Karpas-422 (cell line): ENCODE measurements around the gene PCBP1. TPM values are rescaled to one million over a fixed set of nuclear protein-coding genes. Genes with fewer than 3 reads are reported as not detected.

Experiments used
- DNase-seq: peaks from one replicate; pipeline ENCODE4 v3.0.0-alpha.2; 2015
- H2AFZ ChIP-seq: fragments of 200-600 bp; sonication (generic); 2 replicates; pipeline ENCODE4 v1.6.1; 2014; ENCODE audit warnings: antibody characterized with exemption, low read length, mixed read lengths
- H3K27ac ChIP-seq: fragments of 200-600 bp; sonication (generic); 2 replicates; pipeline ENCODE4 v1.5.1; 2014; ENCODE audit warnings: mild to moderate bottlenecking, low read length, moderate library complexity
- H3K27me3 ChIP-seq: fragments of 200-600 bp; sonication (generic); 2 replicates; pipeline ENCODE4 v1.6.1; 2014; ENCODE audit warnings: low read length, mixed read lengths
- H3K36me3 ChIP-seq: fragments of 200-600 bp; sonication (generic); 2 replicates; pipeline ENCODE4 v1.6.1; 2014; ENCODE audit warnings: low read length, mixed read lengths; ENCODE audit not compliant: insufficient read depth
- H3K4me1 ChIP-seq: fragments of 200-600 bp; sonication (generic); 2 replicates; pipeline ENCODE4 v1.6.1; 2014; ENCODE audit warnings: mild to moderate bottlenecking, low read length, mixed read lengths
- H3K4me2 ChIP-seq: fragments of 200-600 bp; sonication (generic); 2 replicates; pipeline ENCODE4 v1.6.1; 2014; ENCODE audit warnings: low read length, low read depth, mild to moderate bottlenecking; ENCODE audit not compliant: poor library complexity, severe bottlenecking
- H3K4me3 ChIP-seq: fragments of 200-600 bp; sonication (generic); 2 replicates; pipeline ENCODE4 v1.5.1; 2014; ENCODE audit warnings: mild to moderate bottlenecking, antibody characterized with exemption, low read length, mixed read lengths
- H3K79me2 ChIP-seq: fragments of 200-600 bp; sonication (generic); 2 replicates; pipeline ENCODE4 v1.6.1; 2014; ENCODE audit warnings: mild to moderate bottlenecking, low read length, mixed read lengths
- H3K9ac ChIP-seq: fragments of 200-600 bp; sonication (generic); 2 replicates; pipeline ENCODE4 v1.6.0; 2014; ENCODE audit warnings: low read length
- H3K9me2 ChIP-seq: fragments of 200-600 bp; sonication (generic), shearing (Covaris generic); replicated peaks from 2 replicates; pipeline ENCODE4 v1.6.0; 2014; ENCODE audit warnings: mild to moderate bottlenecking, low read length, moderate library complexity; ENCODE audit not compliant: insufficient read depth
- H3K9me3 ChIP-seq: fragments of 300-700, 200-600 bp; sonication (generic); 2 replicates; pipeline ENCODE4 v1.6.1; 2014; ENCODE audit warnings: low read length, mixed read lengths
- H4K20me1 ChIP-seq: fragments of 200-600 bp; sonication (generic); 2 replicates; pipeline ENCODE4 v1.6.1; 2014; ENCODE audit warnings: mild to moderate bottlenecking, antibody characterized with exemption, low read length, low read depth; ENCODE audit not compliant: insufficient read depth
- total RNA-seq: library from RNA; depleted of rRNA; stranded (reverse); fragments of >200 nt; shearing (Covaris generic); gene quantifications from 2 replicates; pipeline ENCODE4 v1.2.3, GENCODE V29; 2014; ENCODE audit warnings: low replicate concordance; rRNA removed

PCBP1 gene
- 91.7 and 128 TPM in 2 replicates for total RNA-seq

- Histone ChIP-seq H3K27ac (peak within 1 kb of the TSS; percentile 98), H3K9me2 (no peaks in the 10 kb centered on the region), H3K36me3 (peaks cover 24% of the 10 kb centered on the region), H3K9ac (peak within 1 kb of the TSS; percentile 96), H4K20me1 (no peaks in the 10 kb centered on the region; the same call in 1 of the 2 replicates), H3K4me1 (peaks cover 69% of the 10 kb centered on the region), H3K4me2 (peak within 1 kb of the TSS; percentile 84), H3K79me2 (peaks cover 34% of the 10 kb centered on the region), H3K4me3 (peak within 1 kb of the TSS; percentile 88), H2AFZ (no peak within 1 kb of the TSS), H3K27me3 (no peaks in the 10 kb centered on the region), H3K9me3 (no peaks in the 10 kb centered on the region)
- DNase-seq, result peak; percentile 99
Observed at GRCh38 chr2:70086838-70087701, at the start of gene PCBP1. Gene PCBP1, plus strand, starts transcription at chr2:70087477. Its CDS starts 267 bp downstream, at chr2:70087744.

DNA sequence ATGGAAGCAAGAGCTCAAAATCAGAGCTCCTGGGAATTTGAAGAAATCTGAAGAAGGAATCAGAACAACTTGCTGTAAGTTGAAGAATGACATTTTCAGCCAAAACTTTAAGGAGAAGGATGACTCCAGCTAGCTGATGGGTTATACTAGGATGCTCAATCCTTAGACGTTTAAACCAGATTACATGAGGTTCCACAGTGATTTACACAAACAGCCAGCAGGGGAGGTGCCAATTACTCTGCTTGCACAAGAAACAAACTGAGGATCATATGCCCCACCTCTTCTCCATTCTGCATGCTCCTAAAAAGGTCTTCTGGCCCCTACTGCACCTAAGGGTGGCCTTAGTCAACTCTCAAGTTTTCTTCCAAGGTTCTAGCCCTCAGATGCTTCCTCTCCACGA lies 47.9 kb upstream of the PCBP1 start:
- H3K9me3 ChIP-seq, result no peaks in the 10 kb centered on the region
- no peaks in the 10 kb centered on the region for H3K79me2 ChIP-seq
- H3K27ac ChIP-seq, result no peak overlapping the region
- H3K9ac ChIP-seq, result no peak overlapping the region
- H3K4me3 ChIP-seq, result no peak overlapping the region
- DNase-seq, result no peak
- H3K4me1 ChIP-seq, result no peaks in the 10 kb centered on the region
- H2AFZ ChIP-seq, result no peak overlapping the region
- H4K20me1 ChIP-seq, result no peaks in the 10 kb centered on the region
- no peaks in the 10 kb centered on the region for H3K27me3 ChIP-seq
- no peaks in the 10 kb centered on the region for H3K36me3 ChIP-seq
- no peak overlapping the region for H3K4me2 ChIP-seq
- H3K9me2 ChIP-seq, result no peaks in the 10 kb centered on the region

- Histone ChIP-seq H3K27ac (no peak overlapping the region), H2AFZ (no peak overlapping the region), H3K9me2 (no peaks in the 10 kb centered on the region), H3K4me3 (no peak overlapping the region), H3K4me1 (no peaks in the 10 kb centered on the region), H3K79me2 (no peaks in the 10 kb centered on the region), H3K36me3 (peaks cover 4% of the 10 kb centered on the region; the same call in 1 of the 2 replicates), H3K27me3 (no peaks in the 10 kb centered on the region), H4K20me1 (no peaks in the 10 kb centered on the region), H3K9me3 (no peaks in the 10 kb centered on the region), H3K9ac (no peak overlapping the region), H3K4me2 (no peak overlapping the region)
- no peak for DNase-seq
Observed at GRCh38 chr2:70041663-70042062, 45.6 kb upstream of the PCBP1 start.

DNA sequence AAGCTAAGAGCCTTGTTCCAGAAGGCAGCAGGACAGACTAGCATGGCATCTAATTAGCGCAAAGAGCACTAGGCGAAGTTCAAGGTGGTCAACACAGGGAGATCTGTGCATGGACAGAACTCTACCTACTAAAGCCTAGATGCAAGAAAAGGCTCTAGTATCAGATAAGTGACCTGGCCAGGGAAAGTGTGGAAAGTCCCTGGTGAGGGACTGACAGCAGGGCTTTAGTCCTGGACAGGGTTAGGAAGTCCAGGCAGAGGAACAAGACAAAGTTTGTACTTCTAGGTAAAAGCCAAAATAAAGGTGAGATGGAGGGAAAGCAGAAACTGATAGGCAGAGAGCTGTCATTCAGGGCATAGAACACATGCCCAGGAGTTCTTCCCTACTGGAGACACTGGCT lies 45.0 kb upstream of the PCBP1 start:
- no peak overlapping the region for H2AFZ ChIP-seq
- peaks cover 4% of the 10 kb centered on the region; the same call in 1 of the 2 replicates for H3K36me3 ChIP-seq
- no peaks in the 10 kb centered on the region for H3K9me3 ChIP-seq
- no peaks in the 10 kb centered on the region for H3K9me2 ChIP-seq
- H3K4me2 ChIP-seq, result no peak overlapping the region
- H3K27me3 ChIP-seq, result no peaks in the 10 kb centered on the region
- H4K20me1 ChIP-seq, result no peaks in the 10 kb centered on the region
- DNase-seq, result no peak
- H3K79me2 ChIP-seq, result no peaks in the 10 kb centered on the region
- no peak overlapping the region for H3K27ac ChIP-seq
- no peak overlapping the region for H3K9ac ChIP-seq
- no peaks in the 10 kb centered on the region for H3K4me1 ChIP-seq
- no peak overlapping the region for H3K4me3 ChIP-seq

DNA sequence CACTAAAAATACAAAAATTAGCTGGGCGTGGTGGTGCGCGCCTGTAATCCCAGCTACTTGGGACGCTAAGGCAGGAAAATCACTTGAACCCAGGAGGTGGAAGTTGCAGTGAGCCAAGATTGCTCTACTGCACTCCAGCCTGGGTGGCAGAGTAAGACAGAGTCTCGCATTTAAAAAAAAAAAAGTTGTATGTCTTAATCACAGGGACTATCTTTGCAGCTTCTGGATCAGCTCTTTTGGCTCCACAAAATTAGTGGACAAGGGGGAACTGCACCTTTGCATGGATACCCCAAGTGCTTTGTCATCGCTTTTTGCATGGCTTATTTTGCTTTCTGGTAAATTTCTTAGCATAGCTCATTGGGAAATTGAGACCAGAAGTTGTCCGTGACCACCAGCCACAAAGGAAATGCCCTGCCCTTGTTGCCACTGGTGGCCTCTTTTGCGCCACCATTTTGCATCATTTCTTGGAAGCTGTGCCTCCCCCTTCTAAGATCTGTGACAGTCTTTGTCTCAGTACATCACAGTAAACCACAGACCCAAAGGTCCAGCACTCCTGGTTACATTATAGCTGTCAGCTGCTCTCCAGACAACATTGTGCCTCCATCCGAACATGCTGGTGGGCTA lies 43.9 kb upstream of the PCBP1 start:
- H3K4me3 ChIP-seq, result no peak overlapping the region
- H3K9ac ChIP-seq, result no peak overlapping the region
- H3K4me1 ChIP-seq, result no peaks in the 10 kb centered on the region
- no peaks in the 10 kb centered on the region for H4K20me1 ChIP-seq
- no peaks in the 10 kb centered on the region for H3K27me3 ChIP-seq
- H3K27ac ChIP-seq, result no peak overlapping the region
- peaks cover 5% of the 10 kb centered on the region; the same call in 1 of the 2 replicates for H3K36me3 ChIP-seq
- H3K9me2 ChIP-seq, result no peaks in the 10 kb centered on the region
- DNase-seq, result no peak
- H2AFZ ChIP-seq, result no peak overlapping the region
- no peak overlapping the region for H3K4me2 ChIP-seq
- H3K79me2 ChIP-seq, result no peaks in the 10 kb centered on the region
- H3K9me3 ChIP-seq, result no peaks in the 10 kb centered on the region

DNA sequence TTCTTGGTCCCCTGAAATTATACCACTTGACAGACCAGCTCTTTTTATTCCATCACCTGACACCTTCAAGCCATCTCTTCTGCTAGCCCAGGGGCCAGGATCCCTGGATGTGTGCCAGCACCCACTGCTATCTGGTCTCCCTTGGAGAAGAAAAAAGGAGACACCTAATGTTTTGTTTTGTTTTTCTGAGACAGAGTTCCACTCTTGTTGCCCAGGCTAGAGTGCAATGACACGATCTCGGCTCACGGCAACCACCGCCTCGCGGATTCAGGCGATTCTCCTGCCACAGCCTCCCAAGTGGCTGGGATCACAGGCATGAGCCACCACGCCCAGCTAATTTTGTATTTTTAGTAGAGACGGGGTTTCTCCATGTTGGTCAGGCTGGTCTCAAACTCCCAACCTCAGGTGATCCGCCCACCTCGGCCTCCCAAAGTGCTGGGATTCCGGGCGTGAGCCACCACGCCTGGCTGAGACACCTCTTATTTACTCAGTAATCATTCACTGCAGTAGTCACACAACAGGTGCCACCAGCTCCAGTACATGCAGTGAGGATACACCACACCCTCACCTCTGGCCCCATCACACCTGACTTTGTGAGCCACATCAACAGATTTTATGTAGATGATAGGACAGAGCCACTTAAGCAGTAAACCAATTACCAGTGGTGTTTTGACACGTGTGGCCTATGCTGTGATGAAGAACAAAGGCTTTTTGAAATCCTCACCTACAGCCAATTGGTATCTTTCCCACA lies 42.8 kb upstream of the PCBP1 start:
- no peaks in the 10 kb centered on the region for H3K9me3 ChIP-seq
- no peak overlapping the region for H2AFZ ChIP-seq
- no peaks in the 10 kb centered on the region for H3K9me2 ChIP-seq
- H3K4me2 ChIP-seq, result no peak overlapping the region
- no peak overlapping the region for H3K27ac ChIP-seq
- no peak overlapping the region for H3K9ac ChIP-seq
- no peaks in the 10 kb centered on the region for H3K4me1 ChIP-seq
- no peaks in the 10 kb centered on the region for H3K79me2 ChIP-seq
- no peaks in the 10 kb centered on the region for H3K27me3 ChIP-seq
- no peak for DNase-seq
- H4K20me1 ChIP-seq, result no peaks in the 10 kb centered on the region
- no peak overlapping the region for H3K4me3 ChIP-seq
- H3K36me3 ChIP-seq, result peaks cover 13% of the 10 kb centered on the region; the same call in 1 of the 2 replicates

- H3K4me3 ChIP-seq, result no peak overlapping the region
- H3K9me2 ChIP-seq, result no peaks in the 10 kb centered on the region
- H3K79me2 ChIP-seq, result no peaks in the 10 kb centered on the region
- H2AFZ ChIP-seq, result no peak overlapping the region
- no peak for DNase-seq
- H4K20me1 ChIP-seq, result no peaks in the 10 kb centered on the region
- no peak overlapping the region for H3K9ac ChIP-seq
- no peaks in the 10 kb centered on the region for H3K9me3 ChIP-seq
- no peaks in the 10 kb centered on the region for H3K4me1 ChIP-seq
- no peak overlapping the region for H3K4me2 ChIP-seq
- no peaks in the 10 kb centered on the region for H3K27me3 ChIP-seq
- H3K36me3 ChIP-seq, result peaks cover 22% of the 10 kb centered on the region; the same call in 1 of the 2 replicates
- no peak overlapping the region for H3K27ac ChIP-seq
Observed at GRCh38 chr2:70045405-70045804, 41.9 kb upstream of the PCBP1 start.

- Histone ChIP-seq H3K9me3 (no peaks in the 10 kb centered on the region), H4K20me1 (no peaks in the 10 kb centered on the region)
Observed at GRCh38 chr2:70045932-70046331, 41.3 kb upstream of the PCBP1 start.

More at GRCh38 chr2:70045932-70046331, 41.3 kb upstream of the PCBP1 start:
- no peak overlapping the region for H3K9ac ChIP-seq
- H3K9me2 ChIP-seq, result no peaks in the 10 kb centered on the region
- H3K27ac ChIP-seq, result no peak overlapping the region
- H3K4me1 ChIP-seq, result no peaks in the 10 kb centered on the region
- no peak for DNase-seq
- H3K79me2 ChIP-seq, result no peaks in the 10 kb centered on the region
- H2AFZ ChIP-seq, result no peak overlapping the region
- H3K27me3 ChIP-seq, result no peaks in the 10 kb centered on the region
- H3K4me3 ChIP-seq, result no peak overlapping the region
- no peak overlapping the region for H3K4me2 ChIP-seq
- peaks cover 27% of the 10 kb centered on the region; the same call in 1 of the 2 replicates for H3K36me3 ChIP-seq
